Measurements from ENCODE around the gene RAB27A. TPM values are rescaled to one million over a fixed set of nuclear protein-coding genes. Genes with fewer than 3 reads are reported as not detected.

Gene RAB27A
- total and polyA plus RNA-seq, 2 of the 13 experiments (the other 11 are each of a cell fraction or from before 2014, with no cell fraction given) = 3.4 to 8.1 TPM

DNA sequence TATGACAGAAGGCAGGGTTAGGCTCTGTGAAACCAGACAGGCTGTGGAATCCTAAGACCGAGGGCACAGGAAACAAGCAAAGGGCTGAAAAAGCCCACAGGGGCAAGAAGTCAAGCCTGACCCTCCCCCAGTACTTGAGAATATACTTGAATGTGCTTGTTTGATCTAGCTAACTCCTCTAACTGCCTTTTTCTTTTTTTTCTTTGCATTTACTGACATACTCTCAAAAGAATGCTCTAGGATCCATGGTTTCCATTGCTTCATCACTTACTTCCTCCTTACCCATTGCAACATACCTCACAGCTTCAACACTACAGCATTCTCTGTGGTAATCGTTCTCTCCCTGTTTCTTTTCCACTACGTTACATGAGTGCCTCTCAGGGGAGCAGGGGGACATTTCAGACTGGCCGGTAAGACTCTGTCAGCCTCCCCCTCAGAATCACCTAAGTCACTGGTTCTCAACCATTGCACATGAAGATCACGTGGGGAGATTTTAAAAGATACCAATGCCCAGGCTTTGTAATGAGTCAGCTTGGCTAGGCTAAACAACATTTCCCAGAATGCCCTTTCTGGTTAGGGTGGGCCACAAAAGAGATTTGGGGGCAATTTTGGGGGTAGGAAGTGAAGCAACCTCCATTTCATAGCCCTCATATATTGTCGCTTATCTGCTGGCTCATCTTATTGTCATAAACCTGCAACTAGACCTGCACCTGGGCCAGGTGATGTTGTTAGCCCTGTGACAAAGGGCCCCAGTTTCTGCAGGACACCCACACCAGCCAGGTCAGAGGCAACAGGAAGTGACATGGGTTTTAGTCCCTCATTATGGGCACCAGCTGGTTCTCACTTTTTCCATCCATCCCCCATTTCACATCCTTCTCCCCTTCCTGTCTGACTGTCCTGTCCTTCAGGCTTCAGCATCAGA, 68.3 kb downstream of the RAB27A start (continued):
- TF ChIP-seq, protein P1, sequence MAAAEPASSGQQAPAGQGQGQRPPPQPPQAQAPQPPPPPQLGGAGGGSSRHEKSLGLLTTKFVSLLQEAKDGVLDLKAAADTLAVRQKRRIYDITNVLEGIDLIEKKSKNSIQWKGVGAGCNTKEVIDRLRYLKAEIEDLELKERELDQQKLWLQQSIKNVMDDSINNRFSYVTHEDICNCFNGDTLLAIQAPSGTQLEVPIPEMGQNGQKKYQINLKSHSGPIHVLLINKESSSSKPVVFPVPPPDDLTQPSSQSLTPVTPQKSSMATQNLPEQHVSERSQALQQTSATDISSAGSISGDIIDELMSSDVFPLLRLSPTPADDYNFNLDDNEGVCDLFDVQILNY (CRISPR knock-in tag; conservative IDR thresholded peaks at IDR 0.05) = no peak
- TF ChIP-seq STAG1 (CRISPR knock-in tag; IDR thresholded peaks at IDR 0.05) (no peak), ZNF674 (CRISPR knock-in tag; IDR thresholded peaks at IDR 0.05; ENCODE audit: low read depth) (no peak), HNRNPLL (IDR thresholded peaks at IDR 0.05; ENCODE audit: low read depth, low read length, poor library complexity, severe bottlenecking) (no peak), CEBPG (CRISPR knock-in tag; IDR thresholded peaks at IDR 0.05) (peak; percentile 98), SIN3A (IDR thresholded peaks at IDR 0.05; ENCODE audit: borderline replicate concordance, low read depth, low read length) (no peak), JUNB (CRISPR knock-in tag; IDR thresholded peaks at IDR 0.05; ENCODE audit: borderline replicate concordance) (no peak)
- TF ChIP-seq, protein P2, sequence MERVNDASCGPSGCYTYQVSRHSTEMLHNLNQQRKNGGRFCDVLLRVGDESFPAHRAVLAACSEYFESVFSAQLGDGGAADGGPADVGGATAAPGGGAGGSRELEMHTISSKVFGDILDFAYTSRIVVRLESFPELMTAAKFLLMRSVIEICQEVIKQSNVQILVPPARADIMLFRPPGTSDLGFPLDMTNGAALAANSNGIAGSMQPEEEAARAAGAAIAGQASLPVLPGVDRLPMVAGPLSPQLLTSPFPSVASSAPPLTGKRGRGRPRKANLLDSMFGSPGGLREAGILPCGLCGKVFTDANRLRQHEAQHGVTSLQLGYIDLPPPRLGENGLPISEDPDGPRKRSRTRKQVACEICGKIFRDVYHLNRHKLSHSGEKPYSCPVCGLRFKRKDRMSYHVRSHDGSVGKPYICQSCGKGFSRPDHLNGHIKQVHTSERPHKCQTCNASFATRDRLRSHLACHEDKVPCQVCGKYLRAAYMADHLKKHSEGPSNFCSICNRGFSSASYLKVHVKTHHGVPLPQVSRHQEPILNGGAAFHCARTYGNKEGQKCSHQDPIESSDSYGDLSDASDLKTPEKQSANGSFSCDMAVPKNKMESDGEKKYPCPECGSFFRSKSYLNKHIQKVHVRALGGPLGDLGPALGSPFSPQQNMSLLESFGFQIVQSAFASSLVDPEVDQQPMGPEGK (CRISPR knock-in tag; IDR thresholded peaks at IDR 0.05) = 0 out of 2 replicates have a peak, but pooled peaks have one; percentile 30
- TF ChIP-seq, protein P3, sequence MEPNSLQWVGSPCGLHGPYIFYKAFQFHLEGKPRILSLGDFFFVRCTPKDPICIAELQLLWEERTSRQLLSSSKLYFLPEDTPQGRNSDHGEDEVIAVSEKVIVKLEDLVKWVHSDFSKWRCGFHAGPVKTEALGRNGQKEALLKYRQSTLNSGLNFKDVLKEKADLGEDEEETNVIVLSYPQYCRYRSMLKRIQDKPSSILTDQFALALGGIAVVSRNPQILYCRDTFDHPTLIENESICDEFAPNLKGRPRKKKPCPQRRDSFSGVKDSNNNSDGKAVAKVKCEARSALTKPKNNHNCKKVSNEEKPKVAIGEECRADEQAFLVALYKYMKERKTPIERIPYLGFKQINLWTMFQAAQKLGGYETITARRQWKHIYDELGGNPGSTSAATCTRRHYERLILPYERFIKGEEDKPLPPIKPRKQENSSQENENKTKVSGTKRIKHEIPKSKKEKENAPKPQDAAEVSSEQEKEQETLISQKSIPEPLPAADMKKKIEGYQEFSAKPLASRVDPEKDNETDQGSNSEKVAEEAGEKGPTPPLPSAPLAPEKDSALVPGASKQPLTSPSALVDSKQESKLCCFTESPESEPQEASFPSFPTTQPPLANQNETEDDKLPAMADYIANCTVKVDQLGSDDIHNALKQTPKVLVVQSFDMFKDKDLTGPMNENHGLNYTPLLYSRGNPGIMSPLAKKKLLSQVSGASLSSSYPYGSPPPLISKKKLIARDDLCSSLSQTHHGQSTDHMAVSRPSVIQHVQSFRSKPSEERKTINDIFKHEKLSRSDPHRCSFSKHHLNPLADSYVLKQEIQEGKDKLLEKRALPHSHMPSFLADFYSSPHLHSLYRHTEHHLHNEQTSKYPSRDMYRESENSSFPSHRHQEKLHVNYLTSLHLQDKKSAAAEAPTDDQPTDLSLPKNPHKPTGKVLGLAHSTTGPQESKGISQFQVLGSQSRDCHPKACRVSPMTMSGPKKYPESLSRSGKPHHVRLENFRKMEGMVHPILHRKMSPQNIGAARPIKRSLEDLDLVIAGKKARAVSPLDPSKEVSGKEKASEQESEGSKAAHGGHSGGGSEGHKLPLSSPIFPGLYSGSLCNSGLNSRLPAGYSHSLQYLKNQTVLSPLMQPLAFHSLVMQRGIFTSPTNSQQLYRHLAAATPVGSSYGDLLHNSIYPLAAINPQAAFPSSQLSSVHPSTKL (CRISPR knock-in tag; IDR thresholded peaks at IDR 0.05) = peak; percentile 79
- TF ChIP-seq, protein P4, sequence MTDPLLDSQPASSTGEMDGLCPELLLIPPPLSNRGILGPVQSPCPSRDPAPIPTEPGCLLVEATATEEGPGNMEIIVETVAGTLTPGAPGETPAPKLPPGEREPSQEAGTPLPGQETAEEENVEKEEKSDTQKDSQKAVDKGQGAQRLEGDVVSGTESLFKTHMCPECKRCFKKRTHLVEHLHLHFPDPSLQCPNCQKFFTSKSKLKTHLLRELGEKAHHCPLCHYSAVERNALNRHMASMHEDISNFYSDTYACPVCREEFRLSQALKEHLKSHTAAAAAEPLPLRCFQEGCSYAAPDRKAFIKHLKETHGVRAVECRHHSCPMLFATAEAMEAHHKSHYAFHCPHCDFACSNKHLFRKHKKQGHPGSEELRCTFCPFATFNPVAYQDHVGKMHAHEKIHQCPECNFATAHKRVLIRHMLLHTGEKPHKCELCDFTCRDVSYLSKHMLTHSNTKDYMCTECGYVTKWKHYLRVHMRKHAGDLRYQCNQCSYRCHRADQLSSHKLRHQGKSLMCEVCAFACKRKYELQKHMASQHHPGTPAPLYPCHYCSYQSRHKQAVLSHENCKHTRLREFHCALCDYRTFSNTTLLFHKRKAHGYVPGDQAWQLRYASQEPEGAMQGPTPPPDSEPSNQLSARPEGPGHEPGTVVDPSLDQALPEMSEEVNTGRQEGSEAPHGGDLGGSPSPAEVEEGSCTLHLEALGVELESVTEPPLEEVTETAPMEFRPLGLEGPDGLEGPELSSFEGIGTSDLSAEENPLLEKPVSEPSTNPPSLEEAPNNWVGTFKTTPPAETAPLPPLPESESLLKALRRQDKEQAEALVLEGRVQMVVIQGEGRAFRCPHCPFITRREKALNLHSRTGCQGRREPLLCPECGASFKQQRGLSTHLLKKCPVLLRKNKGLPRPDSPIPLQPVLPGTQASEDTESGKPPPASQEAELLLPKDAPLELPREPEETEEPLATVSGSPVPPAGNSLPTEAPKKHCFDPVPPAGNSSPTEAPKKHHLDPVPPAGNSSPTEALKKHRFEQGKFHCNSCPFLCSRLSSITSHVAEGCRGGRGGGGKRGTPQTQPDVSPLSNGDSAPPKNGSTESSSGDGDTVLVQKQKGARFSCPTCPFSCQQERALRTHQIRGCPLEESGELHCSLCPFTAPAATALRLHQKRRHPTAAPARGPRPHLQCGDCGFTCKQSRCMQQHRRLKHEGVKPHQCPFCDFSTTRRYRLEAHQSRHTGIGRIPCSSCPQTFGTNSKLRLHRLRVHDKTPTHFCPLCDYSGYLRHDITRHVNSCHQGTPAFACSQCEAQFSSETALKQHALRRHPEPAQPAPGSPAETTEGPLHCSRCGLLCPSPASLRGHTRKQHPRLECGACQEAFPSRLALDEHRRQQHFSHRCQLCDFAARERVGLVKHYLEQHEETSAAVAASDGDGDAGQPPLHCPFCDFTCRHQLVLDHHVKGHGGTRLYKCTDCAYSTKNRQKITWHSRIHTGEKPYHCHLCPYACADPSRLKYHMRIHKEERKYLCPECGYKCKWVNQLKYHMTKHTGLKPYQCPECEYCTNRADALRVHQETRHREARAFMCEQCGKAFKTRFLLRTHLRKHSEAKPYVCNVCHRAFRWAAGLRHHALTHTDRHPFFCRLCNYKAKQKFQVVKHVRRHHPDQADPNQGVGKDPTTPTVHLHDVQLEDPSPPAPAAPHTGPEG (CRISPR knock-in tag; IDR thresholded peaks at IDR 0.05) = no peak
- TF ChIP-seq, protein P5, sequence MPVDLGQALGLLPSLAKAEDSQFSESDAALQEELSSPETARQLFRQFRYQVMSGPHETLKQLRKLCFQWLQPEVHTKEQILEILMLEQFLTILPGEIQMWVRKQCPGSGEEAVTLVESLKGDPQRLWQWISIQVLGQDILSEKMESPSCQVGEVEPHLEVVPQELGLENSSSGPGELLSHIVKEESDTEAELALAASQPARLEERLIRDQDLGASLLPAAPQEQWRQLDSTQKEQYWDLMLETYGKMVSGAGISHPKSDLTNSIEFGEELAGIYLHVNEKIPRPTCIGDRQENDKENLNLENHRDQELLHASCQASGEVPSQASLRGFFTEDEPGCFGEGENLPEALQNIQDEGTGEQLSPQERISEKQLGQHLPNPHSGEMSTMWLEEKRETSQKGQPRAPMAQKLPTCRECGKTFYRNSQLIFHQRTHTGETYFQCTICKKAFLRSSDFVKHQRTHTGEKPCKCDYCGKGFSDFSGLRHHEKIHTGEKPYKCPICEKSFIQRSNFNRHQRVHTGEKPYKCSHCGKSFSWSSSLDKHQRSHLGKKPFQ (CRISPR knock-in tag; IDR thresholded peaks at IDR 0.05; ENCODE audit: insufficient replicate concordance) = no peak
- TF ChIP-seq, protein P6, sequence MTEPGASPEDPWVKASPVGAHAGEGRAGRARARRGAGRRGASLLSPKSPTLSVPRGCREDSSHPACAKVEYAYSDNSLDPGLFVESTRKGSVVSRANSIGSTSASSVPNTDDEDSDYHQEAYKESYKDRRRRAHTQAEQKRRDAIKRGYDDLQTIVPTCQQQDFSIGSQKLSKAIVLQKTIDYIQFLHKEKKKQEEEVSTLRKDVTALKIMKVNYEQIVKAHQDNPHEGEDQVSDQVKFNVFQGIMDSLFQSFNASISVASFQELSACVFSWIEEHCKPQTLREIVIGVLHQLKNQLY (CRISPR knock-in tag; IDR thresholded peaks at IDR 0.05) = no peak
